Inflammatory macrophage treated with lipopolysaccharide for 4 hours (primary cell): Measurements from ENCODE around the gene RHD.
"Not testable (repeated sequence)": the region's sequence is repeated elsewhere in the genome, so short reads cannot be mapped to it uniquely, and the experiment has no call there.

ENCODE experiments used
- DNase-seq: peaks from one replicate; pipeline ENCODE4 v3.0.0-alpha.2; 2020

Gene RHD

GRCh38 chr1:25259813-25260212 lies 12.5 kb upstream of the RHD start:
- peak; percentile 44 for DNase-seq

- not testable (repeated sequence) for DNase-seq
Measured at GRCh38 chr1:25260336-25260735, 12.0 kb upstream of the RHD start.

GRCh38 chr1:25266554-25267287 lies 5.6 kb upstream of the RHD start:
- not testable (repeated sequence) for DNase-seq

GRCh38 chr1:25267288-25268142 lies 4.8 kb upstream of the RHD start:
- DNase-seq: peak; percentile 84

GRCh38 chr1:25268143-25268760 lies 4.1 kb upstream of the RHD start:
- peak; percentile 11 for DNase-seq

GRCh38 chr1:25275648-25276047 lies 3.3 kb downstream of the RHD start:
- DNase-seq: not testable (repeated sequence)

- not testable (repeated sequence) for DNase-seq
Measured at GRCh38 chr1:25277295-25277694, 5.0 kb downstream of the RHD start.

GRCh38 chr1:25278358-25278757 lies 6.0 kb downstream of the RHD start:
- DNase-seq: not testable (repeated sequence)

- not testable (repeated sequence) for DNase-seq
Measured at GRCh38 chr1:25278790-25279189, 6.5 kb downstream of the RHD start.

- not testable (repeated sequence) for DNase-seq
Measured at GRCh38 chr1:25279693-25280111, 7.4 kb downstream of the RHD start.

- not testable (repeated sequence) for DNase-seq
Measured at GRCh38 chr1:25285862-25286261, 13.6 kb downstream of the RHD start.

- DNase-seq: not testable (repeated sequence)
Measured at GRCh38 chr1:25287164-25287563, 14.9 kb downstream of the RHD start.

- DNase-seq: not testable (repeated sequence)
Measured at GRCh38 chr1:25288573-25289101, 16.3 kb downstream of the RHD start.

GRCh38 chr1:25290043-25290442 lies 17.7 kb downstream of the RHD start:
- not testable (repeated sequence) for DNase-seq

- peak; percentile 74 for DNase-seq
Measured at GRCh38 chr1:25293426-25293825, 21.1 kb downstream of the RHD start.

- not testable (repeated sequence) for DNase-seq
Measured at GRCh38 chr1:25294889-25295826, 22.8 kb downstream of the RHD start.

GRCh38 chr1:25296501-25296900 lies 24.2 kb downstream of the RHD start:
- peak; percentile 40 for DNase-seq

GRCh38 chr1:25300729-25301128 lies 28.4 kb downstream of the RHD start:
- not testable (repeated sequence) for DNase-seq

- peak; percentile 42 for DNase-seq
Measured at GRCh38 chr1:25302330-25302729, 30.0 kb downstream of the RHD start.

- not testable (repeated sequence) for DNase-seq
Measured at GRCh38 chr1:25304936-25305335, 32.6 kb downstream of the RHD start.

- DNase-seq: not testable (repeated sequence)
Measured at GRCh38 chr1:25308168-25308567, 35.9 kb downstream of the RHD start.

- DNase-seq: peak; percentile 98
Measured at GRCh38 chr1:25309085-25309484, 36.8 kb downstream of the RHD start.
